ENCODE results near the gene AHCYL1. TPM values are rescaled to one million over a fixed set of nuclear protein-coding genes. Genes with fewer than 3 reads are reported as not detected.
A peak's percentile ranks its signal among the peaks of the same experiment; 100 is the strongest.

Gene AHCYL1
- total RNA-seq, 1 experiment from 2014 or later = 26.3 TPM

GRCh38 chr1:110050602-110051261, 66.2 kb downstream of the AHCYL1 start:
- in situ Hi-C loops (cut with HindIII; ENCODE audit: low pct_unique_long_range_greater_than_20kb, low sequenced_read_pairs) = no loop called here
- DNase-seq (ENCODE audit: low read depth) = no peak

GRCh38 chr1:110051262-110051648, 66.7 kb downstream of the AHCYL1 start:
- DNase-seq (ENCODE audit: low read depth) = no peak
- in situ Hi-C loops (cut with HindIII; ENCODE audit: low pct_unique_long_range_greater_than_20kb, low sequenced_read_pairs) = no loop called here

GRCh38 chr1:110053552-110054428, 69.2 kb downstream of the AHCYL1 start:
- in situ Hi-C loops (cut with HindIII; ENCODE audit: low pct_unique_long_range_greater_than_20kb, low sequenced_read_pairs) = no loop called here

GRCh38 chr1:110055493-110056284, 71.1 kb downstream of the AHCYL1 start:
- in situ Hi-C loops (cut with HindIII; ENCODE audit: low pct_unique_long_range_greater_than_20kb, low sequenced_read_pairs) = no loop called here
- DNase-seq (ENCODE audit: low read depth) = no peak

More at GRCh38 chr1:110053552-110054428, 69.2 kb downstream of the AHCYL1 start:
- no peak for DNase-seq (ENCODE audit: low read depth)

GRCh38 chr1:110056285-110056683, 71.7 kb downstream of the AHCYL1 start:
- no peak for DNase-seq (ENCODE audit: low read depth)
- in situ Hi-C loops (cut with HindIII; ENCODE audit: low pct_unique_long_range_greater_than_20kb, low sequenced_read_pairs) = no loop called here

GRCh38 chr1:110056776-110057175, 72.2 kb downstream of the AHCYL1 start:
- no peak for DNase-seq (ENCODE audit: low read depth)
- in situ Hi-C loops (cut with HindIII; ENCODE audit: low pct_unique_long_range_greater_than_20kb, low sequenced_read_pairs) = no loop called here

GRCh38 chr1:110057963-110058518, 73.5 kb downstream of the AHCYL1 start:
- in situ Hi-C loops (cut with HindIII; ENCODE audit: low pct_unique_long_range_greater_than_20kb, low sequenced_read_pairs) = no loop called here
- DNase-seq (ENCODE audit: low read depth) = no peak

- in situ Hi-C loops (cut with HindIII; ENCODE audit: low pct_unique_long_range_greater_than_20kb, low sequenced_read_pairs) = no loop called here
- DNase-seq (ENCODE audit: low read depth) = no peak
Observed at GRCh38 chr1:110058591-110058990, 74.0 kb downstream of the AHCYL1 start.

- no peak for DNase-seq (ENCODE audit: low read depth)
- in situ Hi-C loops (cut with HindIII; ENCODE audit: low pct_unique_long_range_greater_than_20kb, low sequenced_read_pairs) = no loop called here
Observed at GRCh38 chr1:110059133-110059863, 74.7 kb downstream of the AHCYL1 start.

- DNase-seq (ENCODE audit: low read depth) = peak; percentile 18
- in situ Hi-C loops (cut with HindIII; ENCODE audit: low pct_unique_long_range_greater_than_20kb, low sequenced_read_pairs) = no loop called here
Observed at GRCh38 chr1:110060034-110060661, 75.6 kb downstream of the AHCYL1 start.

- no peak for DNase-seq (ENCODE audit: low read depth)
- in situ Hi-C loops (cut with HindIII; ENCODE audit: low pct_unique_long_range_greater_than_20kb, low sequenced_read_pairs) = no loop called here
Observed at GRCh38 chr1:110060662-110061060, 76.1 kb downstream of the AHCYL1 start.

GRCh38 chr1:110061341-110061740, 76.8 kb downstream of the AHCYL1 start:
- in situ Hi-C loops (cut with HindIII; ENCODE audit: low pct_unique_long_range_greater_than_20kb, low sequenced_read_pairs) = no loop called here

GRCh38 chr1:110062612-110063011, 78.0 kb downstream of the AHCYL1 start:
- DNase-seq (ENCODE audit: low read depth) = no peak
- in situ Hi-C loops (cut with HindIII; ENCODE audit: low pct_unique_long_range_greater_than_20kb, low sequenced_read_pairs) = no loop called here

More at GRCh38 chr1:110061341-110061740, 76.8 kb downstream of the AHCYL1 start:
- DNase-seq (ENCODE audit: low read depth) = no peak

GRCh38 chr1:110063781-110064180, 79.2 kb downstream of the AHCYL1 start:
- DNase-seq (ENCODE audit: low read depth) = no peak
- in situ Hi-C loops (cut with HindIII; ENCODE audit: low pct_unique_long_range_greater_than_20kb, low sequenced_read_pairs) = no loop called here

- DNase-seq (ENCODE audit: low read depth) = no peak
- in situ Hi-C loops (cut with HindIII; ENCODE audit: low pct_unique_long_range_greater_than_20kb, low sequenced_read_pairs) = no loop called here
Observed at GRCh38 chr1:110064576-110065337, 80.2 kb downstream of the AHCYL1 start.

- DNase-seq (ENCODE audit: low read depth) = no peak
- in situ Hi-C loops (cut with HindIII; ENCODE audit: low pct_unique_long_range_greater_than_20kb, low sequenced_read_pairs) = no loop called here
Observed at GRCh38 chr1:110065841-110066240, 81.3 kb downstream of the AHCYL1 start.

GRCh38 chr1:110067479-110067892, 82.9 kb downstream of the AHCYL1 start:
- in situ Hi-C loops (cut with HindIII; ENCODE audit: low pct_unique_long_range_greater_than_20kb, low sequenced_read_pairs) = no loop called here

More at GRCh38 chr1:110067479-110067892, 82.9 kb downstream of the AHCYL1 start:
- DNase-seq (ENCODE audit: low read depth) = no peak
